Mesothelial cell of epicardium (in vitro differentiated cells): ENCODE results near the gene KDM4C. TPM values are rescaled to one million over a fixed set of nuclear protein-coding genes. Genes with fewer than 3 reads are reported as not detected.

ENCODE experiments used
- DNase-seq, 2 experiments: peaks; one replicate each; pipeline ENCODE4 v3.0.0; 2021; ENCODE audit warnings: low spot score in 2 of 2; ENCODE audit not compliant: unreplicated experiment in 2 of 2
- H3K27ac Mint-ChIP-seq: 2 replicates; pipeline ENCODE4 v1.8.0; 2021; ENCODE audit warnings: mixed read lengths
- H3K27me3 Mint-ChIP-seq: 2 replicates; pipeline ENCODE4 v1.8.0; 2021; ENCODE audit warnings: low read depth, mixed read lengths
- H3K36me3 Mint-ChIP-seq: 2 replicates; pipeline ENCODE4 v1.8.0; 2021; ENCODE audit warnings: mixed read lengths
- H3K4me1 Mint-ChIP-seq: 2 replicates; pipeline ENCODE4 v1.8.0; 2021; ENCODE audit warnings: mixed read lengths
- H3K4me3 Mint-ChIP-seq: 2 replicates; pipeline ENCODE4 v1.8.0; 2021; ENCODE audit warnings: mild to moderate bottlenecking, moderate library complexity, mixed read lengths
- H3K9me3 Mint-ChIP-seq: 2 replicates; pipeline ENCODE4 v1.8.0; 2021; ENCODE audit warnings: mixed read lengths
- total RNA-seq: library from RNA; stranded (reverse); gene quantifications from 3 replicates; pipeline ENCODE4 v1.2.1, GENCODE V29; 2021
- TF ChIP-seq, protein P1 (sequence below): fragments of 200-600 bp; sonication (generic); IDR thresholded peaks from one replicate; pipeline ENCODE4 v1.5.0; 2021; ENCODE audit warnings: antibody characterized with exemption; ENCODE audit not compliant: unreplicated experiment

Gene KDM4C
- total RNA-seq, 1 donor from 2014 or later: 25.4 TPM

DNA sequence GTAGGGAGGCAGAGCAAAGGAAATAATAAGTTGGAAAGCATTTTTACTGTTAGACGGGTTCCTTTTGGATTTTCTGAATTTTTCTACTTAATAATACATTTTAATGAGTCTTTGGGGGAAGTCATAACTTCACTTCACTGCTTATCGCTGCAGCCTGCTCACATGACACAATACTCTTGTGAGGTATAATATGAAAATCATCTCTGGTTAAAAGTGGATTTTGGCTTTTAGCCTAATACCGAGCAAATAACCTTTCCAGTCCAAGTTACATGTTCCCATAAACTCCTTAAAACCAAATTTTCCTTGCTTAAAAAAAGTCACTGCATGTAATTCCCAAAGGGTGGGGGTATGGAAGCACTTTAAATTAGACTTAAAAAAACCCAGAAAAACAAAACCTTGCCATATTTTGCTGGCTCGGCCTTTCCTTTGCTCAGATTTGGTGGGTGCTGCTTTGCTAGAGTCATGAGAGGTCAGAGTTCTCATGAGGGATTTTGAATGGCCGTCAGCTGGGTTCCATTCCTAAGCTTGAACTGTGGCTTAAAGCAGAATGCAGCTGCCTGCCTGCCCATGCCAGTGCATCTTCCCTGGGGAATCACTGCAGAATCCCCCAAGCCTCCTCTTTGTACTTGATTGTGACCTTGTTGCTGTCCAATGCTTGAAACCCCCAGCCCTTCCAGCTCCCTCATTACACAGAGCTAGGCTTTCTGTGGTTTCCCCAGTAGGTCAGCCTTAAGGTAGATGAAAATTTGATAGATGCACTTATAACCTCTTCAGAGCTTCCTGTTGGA lies 331.8 kb downstream of the KDM4C start:
- TF ChIP-seq, protein P1, sequence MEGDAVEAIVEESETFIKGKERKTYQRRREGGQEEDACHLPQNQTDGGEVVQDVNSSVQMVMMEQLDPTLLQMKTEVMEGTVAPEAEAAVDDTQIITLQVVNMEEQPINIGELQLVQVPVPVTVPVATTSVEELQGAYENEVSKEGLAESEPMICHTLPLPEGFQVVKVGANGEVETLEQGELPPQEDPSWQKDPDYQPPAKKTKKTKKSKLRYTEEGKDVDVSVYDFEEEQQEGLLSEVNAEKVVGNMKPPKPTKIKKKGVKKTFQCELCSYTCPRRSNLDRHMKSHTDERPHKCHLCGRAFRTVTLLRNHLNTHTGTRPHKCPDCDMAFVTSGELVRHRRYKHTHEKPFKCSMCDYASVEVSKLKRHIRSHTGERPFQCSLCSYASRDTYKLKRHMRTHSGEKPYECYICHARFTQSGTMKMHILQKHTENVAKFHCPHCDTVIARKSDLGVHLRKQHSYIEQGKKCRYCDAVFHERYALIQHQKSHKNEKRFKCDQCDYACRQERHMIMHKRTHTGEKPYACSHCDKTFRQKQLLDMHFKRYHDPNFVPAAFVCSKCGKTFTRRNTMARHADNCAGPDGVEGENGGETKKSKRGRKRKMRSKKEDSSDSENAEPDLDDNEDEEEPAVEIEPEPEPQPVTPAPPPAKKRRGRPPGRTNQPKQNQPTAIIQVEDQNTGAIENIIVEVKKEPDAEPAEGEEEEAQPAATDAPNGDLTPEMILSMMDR: no peak
- no peaks in the 10 kb centered on the region for H3K9me3 Mint-ChIP-seq
- peaks cover 12% of the 10 kb centered on the region for H3K4me1 Mint-ChIP-seq
- H3K27ac Mint-ChIP-seq: peak overlapping the region; percentile 25
- no peak for DNase-seq
- no peak overlapping the region for H3K4me3 Mint-ChIP-seq
- no peaks in the 10 kb centered on the region for H3K36me3 Mint-ChIP-seq
- no peaks in the 10 kb centered on the region for H3K27me3 Mint-ChIP-seq

DNA sequence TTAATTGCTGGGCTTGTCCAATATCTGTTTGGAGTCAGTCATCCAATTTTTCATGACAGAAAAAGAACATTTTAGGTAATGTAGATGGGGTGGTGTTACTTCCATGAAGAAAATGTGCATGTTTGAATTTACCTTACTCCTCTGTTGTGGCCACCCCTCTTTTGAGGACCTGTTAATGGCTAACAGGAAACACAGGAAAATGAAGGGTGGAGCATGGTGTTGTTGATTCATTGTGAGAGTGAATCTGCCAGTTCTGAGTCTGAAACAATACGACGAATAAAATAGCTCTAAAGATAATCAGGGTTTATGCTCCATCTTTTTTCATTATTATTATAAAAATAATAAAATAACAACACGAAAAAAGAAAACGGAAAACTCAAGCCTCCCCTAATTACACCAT lies 335.3 kb downstream of the KDM4C start:
- H3K4me3 Mint-ChIP-seq: no peak overlapping the region
- no peaks in the 10 kb centered on the region for H3K27me3 Mint-ChIP-seq
- DNase-seq: no peak
- no peak overlapping the region for H3K27ac Mint-ChIP-seq
- no peaks in the 10 kb centered on the region for H3K9me3 Mint-ChIP-seq
- H3K4me1 Mint-ChIP-seq: peaks cover 12% of the 10 kb centered on the region
- H3K36me3 Mint-ChIP-seq: no peaks in the 10 kb centered on the region
- TF ChIP-seq, protein P1: no peak

DNA sequence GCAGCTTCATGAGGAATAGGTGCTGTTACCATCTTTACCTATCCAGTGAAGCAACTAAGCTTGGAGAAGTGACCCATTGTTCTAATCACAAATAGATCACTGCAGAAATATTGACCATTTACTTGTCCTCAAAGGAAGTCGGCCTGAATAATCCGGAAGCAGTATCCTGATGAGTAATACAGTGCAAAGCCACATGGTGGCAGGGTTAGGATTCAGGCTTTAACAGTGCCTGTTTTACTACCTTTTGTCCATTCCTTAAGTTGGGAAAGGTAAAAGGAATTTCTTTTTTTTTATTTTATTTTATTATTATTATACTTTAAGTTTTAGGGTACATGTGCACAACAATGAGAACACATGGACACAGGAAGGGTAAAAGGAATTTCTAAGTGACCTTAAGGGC lies 336.3 kb downstream of the KDM4C start:
- H3K27ac Mint-ChIP-seq: no peak overlapping the region
- no peaks in the 10 kb centered on the region for H3K9me3 Mint-ChIP-seq
- TF ChIP-seq, protein P1: peak; percentile 25
- H3K4me1 Mint-ChIP-seq: peaks cover 10% of the 10 kb centered on the region
- DNase-seq: no peak
- no peaks in the 10 kb centered on the region for H3K36me3 Mint-ChIP-seq
- no peak overlapping the region for H3K4me3 Mint-ChIP-seq
- no peaks in the 10 kb centered on the region for H3K27me3 Mint-ChIP-seq

DNA sequence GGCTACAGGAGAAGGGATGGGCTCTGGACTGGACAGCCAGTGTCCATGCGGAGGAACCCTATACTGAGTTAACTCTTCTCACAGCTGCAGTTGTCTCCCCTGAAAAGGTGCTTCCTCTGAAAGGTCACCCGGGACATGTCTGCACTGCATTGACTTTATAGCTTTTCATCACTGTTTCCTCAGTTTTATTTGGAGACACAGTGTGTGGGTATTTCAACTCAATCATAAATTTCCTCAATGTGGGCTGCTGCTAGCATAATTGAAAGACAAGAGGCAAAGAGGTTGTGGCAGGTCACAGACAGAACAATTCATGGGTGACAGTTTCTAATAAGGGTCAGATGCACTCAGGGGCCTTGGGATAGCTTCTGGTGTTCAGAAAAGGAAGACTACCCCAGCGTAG lies 336.8 kb downstream of the KDM4C start:
- no peak for DNase-seq
- Mint-ChIP-seq H3K27ac (no peak overlapping the region), H3K4me1 (peaks cover 5% of the 10 kb centered on the region), H3K36me3 (peaks cover 3% of the 10 kb centered on the region), H3K27me3 (no peaks in the 10 kb centered on the region), H3K4me3 (no peak overlapping the region), H3K9me3 (peaks cover 3% of the 10 kb centered on the region)
- TF ChIP-seq, protein P1: no peak

DNA sequence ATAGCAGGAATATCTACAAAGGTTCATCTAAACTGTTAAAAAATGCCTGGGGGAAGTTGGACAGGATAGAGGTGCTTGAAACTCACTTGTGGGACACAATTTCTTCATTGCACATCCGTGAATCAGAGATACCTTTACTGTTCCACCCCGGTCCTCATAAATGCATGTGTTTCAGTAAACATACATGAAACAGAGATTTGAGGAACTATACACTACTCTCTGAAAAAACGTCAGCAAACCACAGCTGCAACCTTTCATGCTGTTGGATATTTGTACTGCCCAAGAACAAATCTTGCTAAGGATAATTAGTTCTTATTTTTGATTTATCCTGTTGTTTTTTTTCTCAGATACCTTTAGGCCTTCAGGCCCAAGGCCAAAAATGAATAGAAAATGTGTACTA lies 337.3 kb downstream of the KDM4C start:
- no peak overlapping the region for H3K27ac Mint-ChIP-seq
- TF ChIP-seq, protein P1: no peak
- H3K4me1 Mint-ChIP-seq: peaks cover under 1% of the 10 kb centered on the region
- peaks cover 4% of the 10 kb centered on the region for H3K9me3 Mint-ChIP-seq
- H3K4me3 Mint-ChIP-seq: no peak overlapping the region
- no peak for DNase-seq
- H3K36me3 Mint-ChIP-seq: peaks cover 4% of the 10 kb centered on the region
- no peaks in the 10 kb centered on the region for H3K27me3 Mint-ChIP-seq
